HepG2 (cell line): ENCODE results near the gene AADAT. TPM values are rescaled to one million over a fixed set of nuclear protein-coding genes. Genes with fewer than 3 reads are reported as not detected.

Experiments used
- AHDC1 ChIP-seq: sonication (generic); formaldehyde crosslinking; IDR thresholded peaks from 2 replicates; pipeline ENCODE4 v1.5.1; 2020; ENCODE audit warnings: mild to moderate bottlenecking, missing genetic modification reagents, borderline replicate concordance
- FOXC1 ChIP-seq: sonication (generic); formaldehyde crosslinking; IDR thresholded peaks from 2 replicates; pipeline ENCODE4 v1.8.0; 2022; ENCODE audit warnings: mild to moderate bottlenecking, missing genetic modification reagents, borderline replicate concordance
- SRSF4 ChIP-seq: fragments of 200-400 bp; formaldehyde crosslinking; IDR thresholded peaks from one replicate; pipeline ENCODE4 v1.6.1; 2018; ENCODE audit warnings: mild to moderate bottlenecking, low read depth, low read length, moderate library complexity; ENCODE audit not compliant: poor library complexity, severe bottlenecking
- ZMYM4 ChIP-seq: sonication (generic); formaldehyde crosslinking; IDR thresholded peaks from 2 replicates; pipeline ENCODE4 v1.8.1; 2023; ENCODE audit warnings: mild to moderate bottlenecking, missing genetic modification reagents
- ZNF205 ChIP-seq: IDR thresholded peaks from 2 replicates; pipeline ENCODE4 v1.6.1; 2018; ENCODE audit warnings: missing biosample characterization, missing genetic modification reagents
- ZSCAN25 ChIP-seq: sonication (generic); formaldehyde crosslinking; IDR thresholded peaks from 2 replicates; pipeline ENCODE4 v1.8.0; 2022; ENCODE audit warnings: mild to moderate bottlenecking, missing genetic modification reagents
- polyA plus RNA-seq, 8 experiments: library from polyadenylated mRNA; depleted of rRNA in 3 of 8; stranded (reverse) in 7 of 8; unstranded in 1 of 8; fragments of >200 nt; fragmentation: Illumina TruSeq in 4 of 8; extraction: Trizol in 4 of 8; gene quantifications; 2 replicates each; pipeline versions ENCODE4 v1.2.1 to v1.2.3, GENCODE V29; 2011 to 2016; ENCODE audit warnings: low read depth in 4 of 8, missing spikeins in 1 of 8, mixed read lengths in 1 of 8; ENCODE audit not compliant: insufficient read depth in 1 of 8
- total RNA-seq, 5 experiments: library from RNA; depleted of rRNA; stranded (reverse); fragments of >200 nt; fragmentation: Illumina TruSeq; extraction: Trizol; gene quantifications; 2 replicates each; pipeline ENCODE4 v1.2.3, GENCODE V29; 2016; ENCODE audit warnings: low read depth in 1 of 5
- TF ChIP-seq, protein P1 (sequence below): sonication (generic); formaldehyde crosslinking; IDR thresholded peaks from one replicate; pipeline ENCODE4 v1.5.1; 2020; ENCODE audit warnings: mild to moderate bottlenecking, missing genetic modification reagents; ENCODE audit errors: not compliant biosample characterization
- TF ChIP-seq, protein P2 (sequence below): sonication (generic); formaldehyde crosslinking; IDR thresholded peaks from 2 replicates; pipeline ENCODE4 v1.4.0; 2020; ENCODE audit warnings: missing genetic modification reagents

The AADAT gene
- total and polyA plus RNA-seq, 2 of the 13 experiments (the other 11 are each of a cell fraction or from before 2014, with no cell fraction given) = 6.1 to 9.1 TPM

GRCh38 chr4:170026253-170027021 is 63.3 kb downstream of the AADAT start, which contains the start of gene MFAP3L (continued):
- no peak for TF ChIP-seq AHDC1 (CRISPR knock-in tag)
- TF ChIP-seq ZSCAN25 (CRISPR knock-in tag) = no peak
- peak; percentile 81 for TF ChIP-seq ZMYM4
- TF ChIP-seq ZNF205 (CRISPR knock-in tag) = no peak
- TF ChIP-seq, protein P1, sequence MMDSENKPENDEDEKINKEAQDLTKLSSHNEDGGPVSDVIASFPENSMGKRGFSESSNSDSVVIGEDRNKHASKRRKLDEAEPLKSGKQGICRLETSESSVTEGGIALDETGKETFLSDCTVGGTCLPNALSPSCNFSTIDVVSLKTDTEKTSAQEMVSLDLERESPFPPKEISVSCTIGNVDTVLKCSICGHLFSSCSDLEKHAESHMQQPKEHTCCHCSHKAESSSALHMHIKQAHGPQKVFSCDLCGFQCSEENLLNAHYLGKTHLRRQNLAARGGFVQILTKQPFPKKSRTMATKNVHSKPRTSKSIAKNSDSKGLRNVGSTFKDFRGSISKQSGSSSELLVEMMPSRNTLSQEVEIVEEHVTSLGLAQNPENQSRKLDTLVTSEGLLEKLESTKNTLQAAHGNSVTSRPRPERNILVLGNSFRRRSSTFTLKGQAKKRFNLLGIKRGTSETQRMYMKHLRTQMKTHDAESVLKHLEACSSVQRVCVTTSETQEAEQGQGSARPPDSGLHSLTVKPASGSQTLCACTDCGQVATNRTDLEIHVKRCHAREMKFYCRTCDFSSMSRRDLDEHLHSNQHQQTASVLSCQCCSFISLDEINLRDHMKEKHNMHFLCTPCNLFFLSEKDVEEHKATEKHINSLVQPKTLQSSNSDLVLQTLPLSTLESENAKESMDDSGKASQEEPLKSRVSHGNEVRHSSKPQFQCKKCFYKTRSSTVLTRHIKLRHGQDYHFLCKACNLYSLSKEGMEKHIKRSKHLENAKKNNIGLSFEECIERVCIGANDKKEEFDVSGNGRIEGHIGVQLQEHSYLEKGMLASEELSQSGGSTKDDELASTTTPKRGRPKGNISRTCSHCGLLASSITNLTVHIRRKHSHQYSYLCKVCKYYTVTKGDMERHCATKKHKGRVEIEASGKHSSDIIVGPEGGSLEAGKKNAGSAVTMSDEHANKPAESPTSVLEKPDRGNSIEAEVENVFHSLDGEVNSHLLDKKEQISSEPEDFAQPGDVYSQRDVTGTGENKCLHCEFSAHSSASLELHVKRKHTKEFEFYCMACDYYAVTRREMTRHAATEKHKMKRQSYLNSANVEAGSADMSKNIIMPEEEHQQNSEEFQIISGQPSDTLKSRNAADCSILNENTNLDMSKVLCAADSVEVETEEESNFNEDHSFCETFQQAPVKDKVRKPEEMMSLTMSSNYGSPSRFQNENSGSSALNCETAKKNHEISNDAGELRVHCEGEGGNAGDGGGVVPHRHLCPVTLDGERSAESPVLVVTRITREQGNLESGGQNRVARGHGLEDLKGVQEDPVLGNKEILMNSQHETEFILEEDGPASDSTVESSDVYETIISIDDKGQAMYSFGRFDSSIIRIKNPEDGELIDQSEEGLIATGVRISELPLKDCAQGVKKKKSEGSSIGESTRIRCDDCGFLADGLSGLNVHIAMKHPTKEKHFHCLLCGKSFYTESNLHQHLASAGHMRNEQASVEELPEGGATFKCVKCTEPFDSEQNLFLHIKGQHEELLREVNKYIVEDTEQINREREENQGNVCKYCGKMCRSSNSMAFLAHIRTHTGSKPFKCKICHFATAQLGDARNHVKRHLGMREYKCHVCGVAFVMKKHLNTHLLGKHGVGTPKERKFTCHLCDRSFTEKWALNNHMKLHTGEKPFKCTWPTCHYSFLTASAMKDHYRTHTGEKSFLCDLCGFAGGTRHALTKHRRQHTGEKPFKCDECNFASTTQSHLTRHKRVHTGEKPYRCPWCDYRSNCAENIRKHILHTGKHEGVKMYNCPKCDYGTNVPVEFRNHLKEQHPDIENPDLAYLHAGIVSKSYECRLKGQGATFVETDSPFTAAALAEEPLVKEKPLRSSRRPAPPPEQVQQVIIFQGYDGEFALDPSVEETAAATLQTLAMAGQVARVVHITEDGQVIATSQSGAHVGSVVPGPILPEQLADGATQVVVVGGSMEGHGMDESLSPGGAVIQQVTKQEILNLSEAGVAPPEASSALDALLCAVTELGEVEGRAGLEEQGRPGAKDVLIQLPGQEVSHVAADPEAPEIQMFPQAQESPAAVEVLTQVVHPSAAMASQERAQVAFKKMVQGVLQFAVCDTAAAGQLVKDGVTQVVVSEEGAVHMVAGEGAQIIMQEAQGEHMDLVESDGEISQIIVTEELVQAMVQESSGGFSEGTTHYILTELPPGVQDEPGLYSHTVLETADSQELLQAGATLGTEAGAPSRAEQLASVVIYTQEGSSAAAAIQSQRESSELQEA (CRISPR knock-in tag) = no peak
- TF ChIP-seq, protein P2, sequence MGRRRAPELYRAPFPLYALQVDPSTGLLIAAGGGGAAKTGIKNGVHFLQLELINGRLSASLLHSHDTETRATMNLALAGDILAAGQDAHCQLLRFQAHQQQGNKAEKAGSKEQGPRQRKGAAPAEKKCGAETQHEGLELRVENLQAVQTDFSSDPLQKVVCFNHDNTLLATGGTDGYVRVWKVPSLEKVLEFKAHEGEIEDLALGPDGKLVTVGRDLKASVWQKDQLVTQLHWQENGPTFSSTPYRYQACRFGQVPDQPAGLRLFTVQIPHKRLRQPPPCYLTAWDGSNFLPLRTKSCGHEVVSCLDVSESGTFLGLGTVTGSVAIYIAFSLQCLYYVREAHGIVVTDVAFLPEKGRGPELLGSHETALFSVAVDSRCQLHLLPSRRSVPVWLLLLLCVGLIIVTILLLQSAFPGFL (CRISPR knock-in tag) = no peak
- no peak for TF ChIP-seq SRSF4
- peak; percentile 88 for TF ChIP-seq FOXC1 (CRISPR knock-in tag)
